SK-N-SH (cell line): ENCODE results near the gene ATP11A. TPM values are rescaled to one million over a fixed set of nuclear protein-coding genes. Genes with fewer than 3 reads are reported as not detected.

Experiments
- CTCF ChIA-PET: fragments of 300-600, 350-600 bp; formaldehyde crosslinking; extraction: SDS; loops from one replicate; lab custom pipeline; 2021; lab: Yijun Ruan, JAX
- POLR2A ChIA-PET: fragments of 350-600 bp; sonication (Branson Sonifier 250); formaldehyde crosslinking; extraction: SDS; loops from one replicate; lab custom pipeline; 2020; ENCODE audit warnings: antibody characterized with exemption, inconsistent platforms; lab: Yijun Ruan, JAX
- DNase-seq: peaks from one replicate; pipeline ENCODE4 v3.0.0; 2012
- H2AFZ ChIP-seq: fragments of 200-600 bp; sonication (generic); 2 replicates; pipeline ENCODE4 v1.8.1; 2016; ENCODE audit warnings: antibody characterized with exemption, mild to moderate bottlenecking, low read depth
- H3F3A ChIP-seq: fragments of 200-600 bp; sonication (generic); replicated peaks from 2 replicates; pipeline ENCODE3; 2016; ENCODE audit warnings: antibody characterized with exemption, mild to moderate bottlenecking; ENCODE audit not compliant: insufficient read depth
- H3K27ac ChIP-seq, 2 experiments: fragments of 200-500 bp in 1 of 2; fragments of 200-600 bp in 1 of 2; sonication (Bioruptor generic) in 1 of 2; sonication (generic), shearing (Covaris generic) in 1 of 2; 2 replicates each; pipeline versions ENCODE4 v1.5.1 to v1.6.1; 2014 to 2016; ENCODE audit warnings: low read depth in 2 of 2, inconsistent platforms in 1 of 2, low read length in 1 of 2, mild to moderate bottlenecking in 1 of 2, mixed read lengths in 1 of 2
- H3K27me3 ChIP-seq: fragments of 200-600 bp; sonication (generic), shearing (Covaris generic); 2 replicates; pipeline ENCODE4 v1.6.1; 2016; ENCODE audit warnings: mixed run types; ENCODE audit not compliant: insufficient read depth
- H3K36me3 ChIP-seq, 2 experiments: fragments of 200-500 bp in 1 of 2; fragments of 200-600 bp in 1 of 2; sonication (Bioruptor generic) in 1 of 2; sonication (generic) in 1 of 2; replicated peaks in 1 of 2; 2 replicates each; pipeline versions ENCODE3 to v1.5.1; 2014 to 2016; ENCODE audit warnings: low read length in 1 of 2, mild to moderate bottlenecking in 1 of 2; ENCODE audit not compliant: insufficient read depth in 2 of 2, control insufficient read depth in 1 of 2
- H3K4me1 ChIP-seq, 2 experiments: fragments of 200-500 bp in 1 of 2; fragments of 200-600 bp in 1 of 2; sonication (Bioruptor generic) in 1 of 2; sonication (generic), shearing (Covaris generic) in 1 of 2; 2 replicates each; pipeline versions ENCODE4 v1.5.1 to v1.6.1; 2014 to 2016; ENCODE audit warnings: low read depth in 1 of 2, low read length in 1 of 2, mixed run types in 1 of 2; ENCODE audit not compliant: insufficient read depth in 2 of 2, control insufficient read depth in 1 of 2
- H3K4me2 ChIP-seq: fragments of 200-600 bp; sonication (generic), shearing (Covaris generic); 2 replicates; pipeline ENCODE4 v1.6.1; 2017; ENCODE audit warnings: mixed run types
- H3K4me3 ChIP-seq, 2 experiments: fragments of 200-500 bp in 1 of 2; fragments of 200-600 bp in 1 of 2; sonication (Bioruptor generic) in 1 of 2; sonication (generic), shearing (Covaris generic) in 1 of 2; 2 replicates each; pipeline versions ENCODE4 v1.5.1 to v1.8.1; 2014 to 2016; ENCODE audit warnings: low read depth in 2 of 2, inconsistent platforms in 1 of 2, low read length in 1 of 2, mild to moderate bottlenecking in 1 of 2, mixed read lengths in 1 of 2, moderate library complexity in 1 of 2
- H3K79me2 ChIP-seq: fragments of 200-600 bp; sonication (generic); 2 replicates; pipeline ENCODE4 v1.8.1; 2017; ENCODE audit warnings: mild to moderate bottlenecking; ENCODE audit not compliant: insufficient read depth
- H3K9ac ChIP-seq: fragments of 200-600 bp; sonication (generic); 2 replicates; pipeline ENCODE4 v1.6.1; 2017; ENCODE audit warnings: mixed run types
- H3K9me2 ChIP-seq: fragments of 200-600 bp; sonication (generic); 2 replicates; pipeline ENCODE4 v1.6.1; 2017; ENCODE audit warnings: mixed run types
- H3K9me3 ChIP-seq: fragments of 200-600 bp; sonication (generic); 2 replicates; pipeline ENCODE4 v1.6.1; 2017; ENCODE audit warnings: mixed run types, mild to moderate bottlenecking, moderate library complexity
- H4K20me1 ChIP-seq: fragments of 200-600 bp; sonication (generic); 2 replicates; pipeline ENCODE4 v1.6.1; 2017; ENCODE audit warnings: mild to moderate bottlenecking, mixed run types; ENCODE audit not compliant: insufficient read depth
- ELF1 ChIP-seq: IDR thresholded peaks from 2 replicates; pipeline ENCODE4 v1.4.0; 2012
- EZH2phosphoT487 ChIP-seq: fragments of 200-600 bp; sonication (generic); IDR thresholded peaks from 2 replicates; pipeline ENCODE4 v1.6.1; 2017; ENCODE audit warnings: low read depth, mixed run types, mild to moderate bottlenecking, antibody characterized with exemption, moderate library complexity, borderline replicate concordance
- GABPA ChIP-seq: IDR thresholded peaks from 2 replicates; pipeline ENCODE4 v1.4.0; 2012; ENCODE audit warnings: low read depth, mild to moderate bottlenecking
- NFIC ChIP-seq: IDR thresholded peaks from 2 replicates; pipeline ENCODE4 v1.4.0; 2012; ENCODE audit warnings: borderline replicate concordance
- POLR2AphosphoS5 ChIP-seq: IDR thresholded peaks from 2 replicates; pipeline ENCODE4 v1.6.1; 2012; ENCODE audit warnings: low read depth, low read length
- WGBS: methylation state at CpG from one replicate; pipeline ENCODE4 v1.1.6; 2017; ENCODE audit warnings: low lambda C conversion rate; 5-methylcytosine and 5-hydroxymethylcytosine counted together
- polyA plus RNA-seq, 3 experiments: library from polyadenylated mRNA; depleted of rRNA; stranded (reverse); fragments of >200 nt; gene quantifications; 2 replicates each; pipeline ENCODE4 v1.2.3, GENCODE V29; 2012
- TF ChIP-seq, protein P1 (sequence below): fragments of 200-600 bp; sonication (generic); IDR thresholded peaks from 2 replicates; pipeline ENCODE4 v1.6.1; 2017; ENCODE audit warnings: antibody characterized with exemption, mild to moderate bottlenecking, moderate library complexity
- TF ChIP-seq, protein P2 (sequence below): IDR thresholded peaks from 2 replicates; pipeline ENCODE4 v1.4.0; 2012; ENCODE audit warnings: low read depth
- TF ChIP-seq, protein P3 (sequence below): IDR thresholded peaks from 2 replicates; pipeline ENCODE4 v1.4.0; 2012; ENCODE audit warnings: low read depth, borderline replicate concordance

The ATP11A gene
- polyA plus RNA-seq, 1 of the 3 experiments (the other 2 are of a cell fraction) = 4.1 TPM

DNA sequence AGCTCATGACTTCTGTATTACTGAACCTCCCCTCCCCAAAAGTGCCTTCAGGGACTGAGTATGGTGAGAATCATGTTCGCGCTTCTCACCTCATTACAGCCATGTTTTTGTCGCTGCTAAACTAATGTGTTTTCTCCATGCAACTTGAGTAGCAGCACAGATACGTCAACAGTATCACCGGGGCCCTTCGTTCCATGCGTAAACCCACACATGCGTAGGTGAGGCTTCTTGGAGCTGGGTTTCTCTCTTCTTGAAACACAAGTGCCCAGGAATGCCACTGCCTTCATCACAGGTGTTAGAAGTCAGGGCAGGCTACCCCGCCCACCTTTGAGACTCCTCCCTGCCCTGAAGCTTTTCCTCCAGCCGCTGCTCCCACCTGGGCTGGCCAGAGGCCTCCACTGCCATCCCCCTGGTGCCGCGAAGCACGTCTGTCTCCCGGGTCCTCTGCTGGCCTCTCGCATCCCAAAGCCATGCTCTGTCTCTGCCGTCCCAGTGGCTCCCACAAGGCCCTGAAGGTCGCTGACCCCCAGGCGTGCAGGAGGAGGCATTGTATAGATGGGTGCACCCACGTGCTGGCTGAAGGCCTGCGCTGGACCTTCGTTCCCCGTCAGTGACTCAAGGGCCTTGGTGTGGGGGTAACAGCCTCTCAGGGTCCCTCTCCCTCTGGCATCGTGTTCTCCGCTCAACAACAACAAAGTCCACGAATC, 143.9 kb downstream of the ATP11A start:
- no peaks in the 10 kb centered on the region for H3F3A ChIP-seq
- ChIA-PET POLR2A (no interaction called here), CTCF (no interaction called here)
- H3K79me2 ChIP-seq = no peaks in the 10 kb centered on the region
- no peaks in the 10 kb centered on the region for H3K9me3 ChIP-seq
- H3K4me3 ChIP-seq = no peak overlapping the region
- no peak overlapping the region for H3K9ac ChIP-seq
- no peaks in the 10 kb centered on the region for H3K27me3 ChIP-seq
- H3K36me3 ChIP-seq = peaks cover 0 to 43% of the 10 kb centered on the region in 2 experiments
- no peak overlapping the region for H2AFZ ChIP-seq
- WGBS = 96% methylated on average over 20 of the region's 25 CpGs
- H3K4me1 ChIP-seq = peaks cover 0 to 7% of the 10 kb centered on the region in 2 experiments; a peak in 1 of 4 replicates
- DNase-seq = no peak
- TF ChIP-seq ELF1 = no peak
- TF ChIP-seq, protein P1, sequence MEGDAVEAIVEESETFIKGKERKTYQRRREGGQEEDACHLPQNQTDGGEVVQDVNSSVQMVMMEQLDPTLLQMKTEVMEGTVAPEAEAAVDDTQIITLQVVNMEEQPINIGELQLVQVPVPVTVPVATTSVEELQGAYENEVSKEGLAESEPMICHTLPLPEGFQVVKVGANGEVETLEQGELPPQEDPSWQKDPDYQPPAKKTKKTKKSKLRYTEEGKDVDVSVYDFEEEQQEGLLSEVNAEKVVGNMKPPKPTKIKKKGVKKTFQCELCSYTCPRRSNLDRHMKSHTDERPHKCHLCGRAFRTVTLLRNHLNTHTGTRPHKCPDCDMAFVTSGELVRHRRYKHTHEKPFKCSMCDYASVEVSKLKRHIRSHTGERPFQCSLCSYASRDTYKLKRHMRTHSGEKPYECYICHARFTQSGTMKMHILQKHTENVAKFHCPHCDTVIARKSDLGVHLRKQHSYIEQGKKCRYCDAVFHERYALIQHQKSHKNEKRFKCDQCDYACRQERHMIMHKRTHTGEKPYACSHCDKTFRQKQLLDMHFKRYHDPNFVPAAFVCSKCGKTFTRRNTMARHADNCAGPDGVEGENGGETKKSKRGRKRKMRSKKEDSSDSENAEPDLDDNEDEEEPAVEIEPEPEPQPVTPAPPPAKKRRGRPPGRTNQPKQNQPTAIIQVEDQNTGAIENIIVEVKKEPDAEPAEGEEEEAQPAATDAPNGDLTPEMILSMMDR = no peak
- TF ChIP-seq, protein P2, sequence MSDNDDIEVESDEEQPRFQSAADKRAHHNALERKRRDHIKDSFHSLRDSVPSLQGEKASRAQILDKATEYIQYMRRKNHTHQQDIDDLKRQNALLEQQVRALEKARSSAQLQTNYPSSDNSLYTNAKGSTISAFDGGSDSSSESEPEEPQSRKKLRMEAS = no peak
- TF ChIP-seq NFIC = no peak
- no peak for TF ChIP-seq EZH2phosphoT487
- TF ChIP-seq, protein P3, sequence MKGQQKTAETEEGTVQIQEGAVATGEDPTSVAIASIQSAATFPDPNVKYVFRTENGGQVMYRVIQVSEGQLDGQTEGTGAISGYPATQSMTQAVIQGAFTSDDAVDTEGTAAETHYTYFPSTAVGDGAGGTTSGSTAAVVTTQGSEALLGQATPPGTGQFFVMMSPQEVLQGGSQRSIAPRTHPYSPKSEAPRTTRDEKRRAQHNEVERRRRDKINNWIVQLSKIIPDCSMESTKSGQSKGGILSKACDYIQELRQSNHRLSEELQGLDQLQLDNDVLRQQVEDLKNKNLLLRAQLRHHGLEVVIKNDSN = no peak
- no peak for TF ChIP-seq POLR2AphosphoS5
- no peak overlapping the region for H3K4me2 ChIP-seq
- H3K27ac ChIP-seq = no peak overlapping the region
- H4K20me1 ChIP-seq = no peaks in the 10 kb centered on the region
- H3K9me2 ChIP-seq = no peaks in the 10 kb centered on the region

DNA sequence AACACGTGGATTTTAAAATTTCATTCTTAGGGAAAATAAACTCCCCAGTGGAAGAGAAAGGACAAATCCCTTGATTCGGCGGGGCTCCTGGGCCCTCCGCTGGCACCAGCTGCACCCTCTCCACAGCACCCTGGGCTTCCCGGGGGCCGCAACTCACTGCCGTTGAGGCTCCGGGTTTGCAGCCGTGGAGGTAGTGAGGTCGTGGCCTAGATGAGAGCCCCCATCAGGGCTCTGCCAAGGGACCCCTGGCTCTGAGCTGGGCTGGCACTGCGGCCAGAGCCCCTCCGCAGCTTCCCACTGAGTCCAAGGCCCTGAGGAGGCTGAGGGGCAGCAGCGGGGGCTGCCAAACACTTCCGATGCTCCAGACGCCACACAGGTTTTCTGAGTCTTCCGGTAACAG, 145.5 kb downstream of the ATP11A start:
- Histone ChIP-seq H3K79me2 (no peaks in the 10 kb centered on the region), H2AFZ (no peak overlapping the region), H3K27me3 (no peaks in the 10 kb centered on the region), H3K4me1 (peaks cover 0 to 7% of the 10 kb centered on the region in 2 experiments; a peak in 1 of 4 replicates), H3K27ac (no peak overlapping the region), H3K9me2 (no peaks in the 10 kb centered on the region), H3F3A (no peaks in the 10 kb centered on the region), H4K20me1 (no peaks in the 10 kb centered on the region), H3K36me3 (peaks cover 0 to 50% of the 10 kb centered on the region in 2 experiments), H3K9me3 (no peaks in the 10 kb centered on the region), H3K4me2 (no peak overlapping the region), H3K4me3 (no peak overlapping the region), H3K9ac (no peak overlapping the region)
- TF ChIP-seq NFIC = no peak
- POLR2A ChIA-PET = no interaction called here
- 94% methylated on average over 10 of the region's 16 CpGs for WGBS
- no peak for DNase-seq
- CTCF ChIA-PET = no interaction called here

DNA sequence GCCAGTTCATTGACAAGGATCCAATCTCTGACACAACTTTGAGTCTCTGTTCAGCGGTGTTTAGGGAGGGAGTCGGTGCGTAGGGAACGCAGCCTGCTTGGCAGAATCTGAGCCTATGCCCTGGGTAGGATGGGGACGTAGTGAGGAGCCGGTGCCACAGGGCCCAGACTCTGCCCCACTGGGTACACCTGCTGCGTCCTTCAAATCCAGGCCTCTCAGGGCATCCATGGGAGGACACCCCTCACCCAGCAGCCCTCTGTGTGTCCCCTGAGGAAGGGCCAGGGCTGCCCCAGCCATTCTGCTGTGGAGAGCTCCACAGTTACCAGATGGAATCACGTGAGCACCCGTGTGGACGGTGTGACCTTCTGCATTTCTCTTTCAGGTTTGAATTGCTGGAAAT, 146.0 kb downstream of the ATP11A start:
- H3K9ac ChIP-seq = no peak overlapping the region
- no peak overlapping the region for H3K4me3 ChIP-seq
- no peak for TF ChIP-seq GABPA
- TF ChIP-seq, protein P1 = no peak
- no peaks in the 10 kb centered on the region for H3K79me2 ChIP-seq
- H3K27ac ChIP-seq = no peak overlapping the region
- peaks cover 0 to 7% of the 10 kb centered on the region in 2 experiments; a peak in 1 of 4 replicates for H3K4me1 ChIP-seq
- CTCF ChIA-PET = no interaction called here
- no peak overlapping the region for H3K4me2 ChIP-seq
- WGBS = 94% methylated on average over 10 of the region's 10 CpGs
- DNase-seq = no peak
- H3F3A ChIP-seq = no peaks in the 10 kb centered on the region
- no peaks in the 10 kb centered on the region for H3K27me3 ChIP-seq
- no peaks in the 10 kb centered on the region for H4K20me1 ChIP-seq
- POLR2A ChIA-PET = no interaction called here
- H3K9me2 ChIP-seq = no peaks in the 10 kb centered on the region
- no peaks in the 10 kb centered on the region for H3K9me3 ChIP-seq
- H3K36me3 ChIP-seq = peaks cover 0 to 50% of the 10 kb centered on the region in 2 experiments
- H2AFZ ChIP-seq = no peak overlapping the region
